B cell (primary cell): ENCODE measurements around the gene ADAMTS14. TPM values are rescaled to one million over a fixed set of nuclear protein-coding genes. Genes with fewer than 3 reads are reported as not detected.

Experiments
- ATAC-seq: fragments of 200-7000 bp; cut with Tn5 transposase; one replicate; pipeline ENCODE4 v1.10.0; 2021; ENCODE audit warnings: low read depth, mild to moderate bottlenecking, moderate number of reproducible peaks, moderate library complexity
- CTCF ChIA-PET: fragments of 350-600 bp; sonication (Branson Sonifier 250); formaldehyde crosslinking; loops from one replicate; lab custom pipeline; 2021; ENCODE audit warnings: antibody characterized with exemption, inconsistent platforms; lab: Charles Lee
- POLR2A ChIA-PET: fragments of 350-600 bp; sonication (Branson Sonifier 250); formaldehyde crosslinking; loops from one replicate; lab custom pipeline; 2021; ENCODE audit warnings: antibody characterized with exemption; lab: Charles Lee
- DNase-seq: peaks from one replicate; pipeline ENCODE4 v3.0.0; 2013
- H2AFZ ChIP-seq: 2 replicates; pipeline ENCODE4 v1.6.1; 2012; ENCODE audit warnings: mild to moderate bottlenecking, low read depth, low read length; ENCODE audit not compliant: insufficient read depth, poor library complexity, severe bottlenecking
- H3K27ac ChIP-seq, 2 donors: 1 replicate in 1 of 2; 2 replicates in 1 of 2; pipeline ENCODE4 v1.5.1; 2012 to 2013; ENCODE audit warnings: low read length in 2 of 2, mild to moderate bottlenecking in 2 of 2, moderate library complexity in 1 of 2
- H3K27me3 ChIP-seq, 4 experiments: fragments of 200-600 bp in 1 of 4; sonication (generic) in 1 of 4; replicated peaks in 1 of 4; 1 replicate in 2 of 4; 2 replicates in 2 of 4; pipeline versions ENCODE4 v1.6.1 to v1.7.0; 2013 to 2016; ENCODE audit warnings: low read length in 3 of 4, mild to moderate bottlenecking in 2 of 4, mixed read lengths in 1 of 4, moderate library complexity in 1 of 4; ENCODE audit not compliant: insufficient read depth in 4 of 4, control insufficient read depth in 3 of 4; ENCODE audit errors: control extremely low read depth in 1 of 4
- H3K36me3 ChIP-seq, 2 experiments: replicated peaks in 1 of 2; 1 replicate in 1 of 2; 2 replicates in 1 of 2; pipeline versions ENCODE4 v1.6.1 to v1.7.1; 2013; ENCODE audit warnings: low read length in 1 of 2; ENCODE audit not compliant: insufficient read depth in 2 of 2, control insufficient read depth in 1 of 2; ENCODE audit errors: control extremely low read depth in 1 of 2, extremely low read depth in 1 of 2
- H3K4me1 ChIP-seq, 2 donors: fragments of 200-600 bp in 1 of 2; sonication (generic) in 1 of 2; 1 replicate in 1 of 2; 2 replicates in 1 of 2; pipeline versions ENCODE4 v1.5.1 to v1.6.1; 2013 to 2017; ENCODE audit warnings: low read length in 2 of 2; ENCODE audit not compliant: control insufficient read depth in 2 of 2, insufficient read depth in 2 of 2
- H3K4me2 ChIP-seq: replicated peaks from 2 replicates; pipeline ENCODE3; 2012; ENCODE audit warnings: mild to moderate bottlenecking, low read depth, low read length; ENCODE audit not compliant: poor library complexity, severe bottlenecking
- H3K4me3 ChIP-seq, 5 experiments: fragments of 200-600 bp in 1 of 5; sonication (generic) in 1 of 5; 1 replicate in 3 of 5; 2 replicates in 2 of 5; pipeline versions ENCODE4 v1.5.1 to v1.7.0; 2011 to 2016; ENCODE audit warnings: low read length in 4 of 5, mild to moderate bottlenecking in 4 of 5, low read depth in 2 of 5, control low read depth in 1 of 5, moderate library complexity in 1 of 5; ENCODE audit not compliant: insufficient read depth in 1 of 5; ENCODE audit errors: control extremely low read depth in 1 of 5, extremely low read depth in 1 of 5
- H3K79me2 ChIP-seq: fragments of 200-600 bp; sonication (generic); one replicate; pipeline ENCODE4 v1.6.0; 2016; ENCODE audit warnings: low read length; ENCODE audit not compliant: control insufficient read depth, insufficient read depth
- H3K9ac ChIP-seq: fragments of 200-600 bp; sonication (generic); 2 replicates; pipeline ENCODE4 v1.6.1; 2017; ENCODE audit warnings: mild to moderate bottlenecking, low read length, moderate library complexity
- H3K9me3 ChIP-seq, 3 donors: one replicate each; pipeline versions ENCODE4 v1.6.1 to v1.7.1; 2013; ENCODE audit warnings: low read length in 2 of 3; ENCODE audit not compliant: control insufficient read depth in 2 of 3, insufficient read depth in 1 of 3; ENCODE audit errors: control extremely low read depth in 1 of 3
- H4K20me1 ChIP-seq: 2 replicates; pipeline ENCODE4 v1.6.0; 2012; ENCODE audit warnings: mild to moderate bottlenecking, low read length; ENCODE audit not compliant: insufficient read depth, control insufficient read depth, poor library complexity, severe bottlenecking
- H3K27ac Mint-ChIP-seq: one replicate; pipeline ENCODE4 v1.8.0; 2021; ENCODE audit warnings: mixed read lengths
- H3K27me3 Mint-ChIP-seq: one replicate; pipeline ENCODE4 v1.8.0; 2021; ENCODE audit warnings: mixed read lengths
- H3K4me1 Mint-ChIP-seq: one replicate; pipeline ENCODE4 v1.8.0; 2021; ENCODE audit warnings: mixed read lengths
- H3K4me3 Mint-ChIP-seq: one replicate; pipeline ENCODE4 v1.8.0; 2021; ENCODE audit warnings: mixed read lengths
- H3K9me3 Mint-ChIP-seq: one replicate; pipeline ENCODE4 v1.8.0; 2022; ENCODE audit warnings: mixed read lengths; ENCODE audit not compliant: insufficient read depth
- CTCF ChIP-seq: fragments of 200-600 bp; IDR thresholded peaks from one replicate; pipeline ENCODE4 v1.8.0; 2022; ENCODE audit warnings: antibody characterized with exemption, mild to moderate bottlenecking
- EZH2 ChIP-seq: IDR thresholded peaks from 2 replicates; pipeline ENCODE4 v1.6.1; 2012; ENCODE audit warnings: borderline replicate concordance, low read depth, mild to moderate bottlenecking, moderate library complexity, low read length; ENCODE audit not compliant: insufficient read depth, poor library complexity, severe bottlenecking
- WGBS: methylation state at CpG from one replicate; pipeline ENCODE4 v1.1.5; 2013; ENCODE audit warnings: missing lambda C conversion rate; ENCODE audit not compliant: insufficient coverage; 5-methylcytosine and 5-hydroxymethylcytosine counted together
- intact Hi-C: fragments of 100-400 bp; cut with micrococcal nuclease; formaldehyde crosslinking; loops from one replicate; pipeline ENCODE4 v1.10.0; 2022
- polyA plus RNA-seq: library from polyadenylated mRNA; depleted of rRNA; stranded (reverse); fragments of >200 nt; gene quantifications from 2 replicates; pipeline ENCODE4 v1.2.3, GENCODE V29; 2012
- total RNA-seq, 2 donors: library from RNA; stranded (reverse); fragments of 120-200 nt in 1 of 2; gene quantifications; 1 replicate in 1 of 2; 2 replicates in 1 of 2; pipeline versions ENCODE4 v1.2.3 to v1.2.4, GENCODE V29; 2013 to 2022

ADAMTS14 gene
- total and polyA plus RNA-seq, 2 donors (not counting 1 experiment from before 2014, with no cell fraction given): not detected

DNA sequence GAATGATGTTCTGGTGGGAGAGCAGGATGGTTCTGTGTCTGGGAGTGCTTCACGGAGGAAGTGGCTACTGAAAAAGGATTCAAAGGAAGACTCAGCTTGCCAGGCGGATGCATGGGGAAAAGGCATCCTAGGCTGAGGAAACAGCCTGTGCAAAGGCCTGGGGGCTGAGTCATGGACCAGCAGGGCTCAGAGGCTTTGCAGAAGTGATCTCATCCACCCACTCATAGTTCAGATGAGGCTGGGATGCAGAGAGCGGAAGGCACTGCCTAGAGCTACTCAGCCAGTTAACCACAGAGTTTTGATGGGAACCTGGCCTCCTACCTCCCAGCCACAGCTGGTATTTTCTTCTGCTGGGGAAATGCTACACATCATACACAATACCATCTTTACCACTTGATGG, 15.8 kb upstream of the ADAMTS14 start:
- Mint-ChIP-seq H3K4me1 (peaks cover 5% of the 10 kb centered on the region), H3K4me3 (no peak overlapping the region), H3K27ac (no peak overlapping the region), H3K9me3 (peaks cover 11% of the 10 kb centered on the region), H3K27me3 (peaks cover 29% of the 10 kb centered on the region)
- H3K9ac ChIP-seq: no peak overlapping the region
- no peaks in the 10 kb centered on the region for H4K20me1 ChIP-seq
- no peak overlapping the region for H3K4me2 ChIP-seq
- H3K79me2 ChIP-seq: no peaks in the 10 kb centered on the region
- POLR2A ChIA-PET: no interaction called here
- CTCF ChIA-PET: interaction anchor here (0.9 kb wide), 1 partner anchor 45 kb away, joined by 3 read pairs; no protein-coding TSS in a partner anchor
- DNase-seq (no peak), ATAC-seq (peak; percentile 24)
- peaks cover 0 to 23% (median 8%) of the 10 kb centered on the region in 3 donors for H3K9me3 ChIP-seq
- no peak overlapping the region for H3K27ac ChIP-seq
- WGBS: 73% methylated on average over 3 of the region's 3 CpGs
- no peaks in the 10 kb centered on the region for H3K4me1 ChIP-seq
- peaks cover 0 to 9% (median 1%) of the 10 kb centered on the region in 4 experiments for H3K27me3 ChIP-seq
- no peak overlapping the region for H2AFZ ChIP-seq
- no peaks in the 10 kb centered on the region for H3K36me3 ChIP-seq
- TF ChIP-seq CTCF (no peak), EZH2 (no peak)
- H3K4me3 ChIP-seq: no peak overlapping the region
- intact Hi-C loops: no loop called here

- POLR2A ChIA-PET: no interaction called here
- no peaks in the 10 kb centered on the region for H3K79me2 ChIP-seq
- no peak overlapping the region for H2AFZ ChIP-seq
Observed at GRCh38 chr10:70657041-70657440, 15.3 kb upstream of the ADAMTS14 start.

More at GRCh38 chr10:70657041-70657440, 15.3 kb upstream of the ADAMTS14 start:
- H3K4me1 ChIP-seq: no peaks in the 10 kb centered on the region
- ATAC-seq: no peak
- no peak overlapping the region for H3K27ac Mint-ChIP-seq
- CTCF ChIA-PET: interaction anchor here (0.9 kb wide), 1 partner anchor 45 kb away, joined by 3 read pairs; no protein-coding TSS in a partner anchor
- no peak for TF ChIP-seq CTCF
- no peak for TF ChIP-seq EZH2
- no peak overlapping the region for H3K4me3 Mint-ChIP-seq
- H3K36me3 ChIP-seq: no peaks in the 10 kb centered on the region
- H3K4me3 ChIP-seq: no peak overlapping the region
- H3K9ac ChIP-seq: no peak overlapping the region
- 93% methylated on average over 2 of the region's 6 CpGs for WGBS
- H3K27me3 Mint-ChIP-seq: peaks cover 33% of the 10 kb centered on the region
- H4K20me1 ChIP-seq: no peaks in the 10 kb centered on the region
- H3K9me3 Mint-ChIP-seq: peaks cover 5% of the 10 kb centered on the region
- H3K27ac ChIP-seq: no peak overlapping the region
- intact Hi-C loops: no loop called here
- peaks cover 0 to 14% (median 1%) of the 10 kb centered on the region in 4 experiments for H3K27me3 ChIP-seq
- peaks cover 5% of the 10 kb centered on the region for H3K4me1 Mint-ChIP-seq
- no peak overlapping the region for H3K4me2 ChIP-seq
- peaks cover 0 to 22% (median 3%) of the 10 kb centered on the region in 3 donors for H3K9me3 ChIP-seq
- DNase-seq: no peak
